ENCODE measurements around the gene ABCG4.

DNA sequence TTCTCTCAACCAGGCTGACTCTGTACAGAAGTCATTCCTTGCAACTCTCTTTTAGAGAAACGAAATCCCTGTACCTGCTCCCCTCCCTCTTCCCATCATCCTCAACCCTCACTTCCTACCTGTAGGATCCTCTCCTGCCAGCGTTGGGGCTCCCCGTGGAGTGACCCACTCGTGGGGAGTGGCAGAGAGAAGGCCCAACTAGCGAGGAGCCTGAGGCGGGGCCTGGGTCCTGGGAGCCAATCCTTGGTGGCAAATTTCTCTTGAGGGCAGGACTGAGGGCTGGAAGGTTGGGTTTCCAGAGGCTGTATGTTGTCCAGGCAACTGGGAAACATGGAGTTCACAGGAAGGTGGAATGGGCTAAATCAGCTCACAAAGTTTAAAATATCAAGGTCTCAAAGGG is 46.8 kb downstream of the ABCG4 start:
- TF ChIP-seq, protein P1, sequence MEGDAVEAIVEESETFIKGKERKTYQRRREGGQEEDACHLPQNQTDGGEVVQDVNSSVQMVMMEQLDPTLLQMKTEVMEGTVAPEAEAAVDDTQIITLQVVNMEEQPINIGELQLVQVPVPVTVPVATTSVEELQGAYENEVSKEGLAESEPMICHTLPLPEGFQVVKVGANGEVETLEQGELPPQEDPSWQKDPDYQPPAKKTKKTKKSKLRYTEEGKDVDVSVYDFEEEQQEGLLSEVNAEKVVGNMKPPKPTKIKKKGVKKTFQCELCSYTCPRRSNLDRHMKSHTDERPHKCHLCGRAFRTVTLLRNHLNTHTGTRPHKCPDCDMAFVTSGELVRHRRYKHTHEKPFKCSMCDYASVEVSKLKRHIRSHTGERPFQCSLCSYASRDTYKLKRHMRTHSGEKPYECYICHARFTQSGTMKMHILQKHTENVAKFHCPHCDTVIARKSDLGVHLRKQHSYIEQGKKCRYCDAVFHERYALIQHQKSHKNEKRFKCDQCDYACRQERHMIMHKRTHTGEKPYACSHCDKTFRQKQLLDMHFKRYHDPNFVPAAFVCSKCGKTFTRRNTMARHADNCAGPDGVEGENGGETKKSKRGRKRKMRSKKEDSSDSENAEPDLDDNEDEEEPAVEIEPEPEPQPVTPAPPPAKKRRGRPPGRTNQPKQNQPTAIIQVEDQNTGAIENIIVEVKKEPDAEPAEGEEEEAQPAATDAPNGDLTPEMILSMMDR (IDR thresholded peaks at IDR 0.05), result no peak
- no peak for TF ChIP-seq POLR2AphosphoS5 (IDR thresholded peaks at IDR 0.05)
